GM19099 (cell line): Measurements from ENCODE around the gene RYR3.

Source experiments
- POLR2A ChIP-seq: IDR thresholded peaks from 3 replicates; pipeline ENCODE4 v1.6.1; 2011; ENCODE audit warnings: low read depth; ENCODE audit not compliant: insufficient read length; ENCODE audit errors: extremely low read depth

Gene RYR3

DNA sequence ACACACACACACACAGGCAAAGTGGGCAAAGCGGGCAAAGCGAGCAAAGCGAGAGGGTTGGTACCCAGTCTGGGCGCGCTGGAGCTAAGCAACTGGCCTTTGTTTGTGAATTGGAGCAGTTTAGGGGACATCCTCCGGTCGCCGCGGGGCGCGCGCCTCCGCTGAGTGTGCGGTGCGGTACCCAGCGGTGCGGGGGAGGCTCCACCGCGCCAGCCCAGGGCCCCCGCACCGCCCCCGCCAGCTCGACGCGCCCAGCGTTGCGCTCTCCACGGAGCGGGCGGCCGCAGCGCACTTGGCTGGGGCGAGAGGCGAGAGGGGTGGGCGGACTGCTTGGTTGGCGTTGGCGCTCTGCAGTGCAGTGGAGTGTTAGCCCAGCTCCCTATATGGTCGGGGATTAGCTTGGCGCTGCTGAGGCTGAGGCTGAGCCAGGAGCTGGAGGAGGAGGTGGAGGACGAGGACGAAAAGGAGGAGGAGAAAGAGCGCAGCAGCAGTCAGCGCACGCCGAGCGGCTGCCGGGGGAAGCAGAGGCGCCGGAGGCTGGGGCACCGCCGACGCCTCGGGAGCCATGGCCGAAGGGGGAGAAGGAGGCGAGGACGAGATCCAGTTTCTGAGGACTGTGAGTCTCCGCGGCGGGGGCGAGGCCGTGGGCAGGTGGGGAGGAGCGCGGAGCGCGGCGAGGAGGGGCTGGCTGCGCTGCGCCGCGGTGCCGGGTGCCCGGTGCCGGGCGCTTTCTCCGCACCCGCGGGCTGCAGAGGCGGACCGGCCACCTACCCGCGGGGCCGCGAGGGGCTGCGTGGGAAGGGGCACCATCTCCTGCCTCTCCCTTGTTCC lies at the start of gene RYR3:
RYR3 (plus strand) TSS at position 487 of the 831 bp plus-strand sequence; CDS start at position 566, 79 bp downstream.
- no peak for TF ChIP-seq POLR2A

DNA sequence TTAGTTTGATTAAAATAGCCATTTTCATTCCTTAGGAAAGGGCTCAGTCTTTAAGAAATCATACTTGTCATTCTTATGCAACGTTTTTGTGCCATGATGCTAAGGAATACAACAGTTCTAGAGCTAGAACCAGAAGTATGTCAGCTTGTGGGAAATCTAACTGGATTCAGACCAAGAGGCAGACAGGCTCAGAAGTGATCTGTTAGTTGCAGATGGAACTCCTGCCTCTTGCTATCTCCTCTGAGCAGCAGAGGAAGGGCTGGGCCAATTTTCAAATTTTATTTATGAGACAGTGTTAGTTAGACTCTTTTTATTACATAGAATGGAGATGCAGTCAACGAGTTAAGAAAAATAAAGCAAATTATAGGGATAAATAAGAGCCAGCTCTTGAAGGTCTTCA lies 48.5 kb upstream of the RYR3 start:
- TF ChIP-seq POLR2A = no peak

DNA sequence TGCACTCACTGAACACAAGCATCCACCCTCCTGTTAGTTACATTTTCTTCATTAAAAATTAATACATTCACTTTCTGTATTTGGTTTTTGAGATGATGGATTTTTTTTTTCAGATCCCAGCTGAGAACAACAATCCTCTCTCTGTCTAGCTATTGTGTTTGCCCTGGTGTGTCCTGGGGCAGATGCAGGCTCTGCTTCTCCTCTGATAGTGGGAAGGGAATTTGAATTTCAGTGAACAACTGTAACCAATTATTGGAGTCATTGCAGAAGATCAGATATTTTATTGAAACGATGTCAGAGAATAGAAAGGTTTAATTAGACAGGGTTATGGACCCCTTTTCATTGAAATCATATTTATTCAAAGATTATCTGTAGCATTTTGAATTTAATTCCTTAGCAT lies 33.1 kb upstream of the RYR3 start:
- no peak for TF ChIP-seq POLR2A

DNA sequence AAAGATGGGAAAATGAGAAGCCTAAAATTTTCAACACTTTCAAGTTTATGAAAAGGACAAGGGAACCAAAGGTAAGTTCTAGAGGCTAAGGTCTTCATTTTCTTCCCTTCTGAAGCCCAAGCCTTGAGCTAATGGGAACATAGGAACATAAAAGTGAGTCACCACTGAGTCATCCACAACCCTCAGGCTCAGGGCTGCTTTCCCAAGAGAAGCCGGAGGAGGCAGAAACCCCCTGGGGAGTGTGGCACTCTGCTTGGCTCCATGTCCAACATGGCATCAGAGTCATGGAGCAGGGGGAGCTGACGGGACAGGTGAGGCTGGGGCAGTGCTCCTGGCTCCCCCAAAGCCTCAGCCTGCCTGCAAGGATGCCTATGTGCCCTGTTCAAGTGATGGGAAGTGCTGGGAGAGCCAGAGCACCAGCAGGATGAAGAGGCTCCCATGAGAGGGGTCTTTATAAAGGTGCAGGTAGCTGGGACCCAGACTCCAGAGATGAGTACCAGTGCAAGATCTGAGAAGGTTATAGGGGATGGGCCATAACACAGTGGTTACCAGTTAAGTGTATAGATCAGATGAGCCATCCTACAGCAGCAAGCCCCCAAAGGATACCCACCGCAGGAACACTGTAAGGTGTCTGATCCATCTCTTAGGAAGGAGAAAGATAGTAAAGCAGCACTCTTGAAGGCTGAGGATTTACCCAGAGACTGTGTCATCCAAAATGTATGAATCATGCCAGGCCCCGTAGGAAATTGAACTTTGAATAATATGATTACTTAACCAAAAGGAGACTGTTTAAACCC lies 31.8 kb upstream of the RYR3 start:
- TF ChIP-seq POLR2A = no peak

DNA sequence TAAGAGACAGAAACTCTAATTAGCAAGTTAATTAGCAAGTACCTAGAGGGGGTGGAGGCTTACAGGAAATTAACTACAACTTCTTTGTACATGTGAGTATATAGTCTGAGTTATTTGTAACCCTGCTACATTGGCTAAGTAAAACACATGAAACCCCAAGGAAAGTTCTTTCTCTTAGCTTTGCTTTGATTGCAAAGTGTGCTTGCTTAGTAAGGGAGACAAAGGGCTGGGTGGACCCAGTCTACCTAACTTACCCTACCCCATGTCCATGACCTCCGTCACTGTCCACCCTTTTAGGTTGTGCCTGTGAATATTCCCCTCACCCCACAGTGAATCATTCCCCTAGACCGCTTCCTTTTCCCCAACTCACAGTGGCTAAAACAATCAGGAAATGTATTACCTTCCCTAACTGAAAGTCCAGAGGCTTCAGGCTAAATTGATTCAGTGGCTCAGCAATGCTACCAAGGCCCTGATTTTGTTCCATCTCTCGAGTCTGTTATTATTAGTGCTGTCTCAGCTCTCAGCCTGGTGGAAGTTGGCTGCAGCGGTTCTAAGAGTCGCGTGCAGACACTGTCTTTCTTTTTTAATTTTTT lies 31.1 kb upstream of the RYR3 start:
- TF ChIP-seq POLR2A = no peak

DNA sequence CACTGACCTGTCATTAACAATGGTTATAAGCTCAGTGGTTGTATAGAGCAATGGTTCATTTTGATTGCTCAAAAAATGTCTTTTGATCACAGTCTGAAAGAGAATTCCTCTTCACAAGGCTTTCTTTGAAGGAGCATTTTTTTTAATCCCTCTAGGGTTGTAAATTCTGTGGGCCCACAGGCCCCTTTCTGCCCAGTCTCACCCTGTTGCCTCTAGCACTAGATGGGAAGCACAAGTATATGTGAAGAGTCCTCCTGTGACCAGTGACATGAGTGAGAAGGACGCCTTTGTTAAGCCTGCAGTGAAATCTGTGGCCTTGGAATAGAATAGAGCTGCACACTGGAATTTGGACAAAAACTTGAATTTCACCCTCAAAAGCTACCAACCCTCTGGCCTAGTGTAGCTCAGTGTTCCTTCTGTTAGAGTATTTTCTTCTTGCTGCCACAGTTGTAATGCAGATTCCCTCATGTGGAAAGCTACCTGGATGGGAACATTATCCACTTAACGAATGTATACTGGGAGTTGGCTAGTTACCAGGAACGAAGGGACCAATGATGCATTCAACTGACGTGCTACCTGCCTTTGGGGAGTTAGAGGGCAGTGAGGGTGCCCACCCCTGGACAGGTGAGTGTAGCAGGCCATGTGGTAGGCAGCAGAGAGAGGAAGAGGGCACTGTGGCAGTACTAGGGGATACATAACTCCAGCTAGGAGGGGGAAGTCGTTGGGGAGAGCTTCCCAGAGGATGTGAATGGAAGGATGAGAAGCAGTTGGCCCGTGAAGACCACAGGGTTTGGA lies 28.3 kb upstream of the RYR3 start:
- TF ChIP-seq POLR2A = no peak

DNA sequence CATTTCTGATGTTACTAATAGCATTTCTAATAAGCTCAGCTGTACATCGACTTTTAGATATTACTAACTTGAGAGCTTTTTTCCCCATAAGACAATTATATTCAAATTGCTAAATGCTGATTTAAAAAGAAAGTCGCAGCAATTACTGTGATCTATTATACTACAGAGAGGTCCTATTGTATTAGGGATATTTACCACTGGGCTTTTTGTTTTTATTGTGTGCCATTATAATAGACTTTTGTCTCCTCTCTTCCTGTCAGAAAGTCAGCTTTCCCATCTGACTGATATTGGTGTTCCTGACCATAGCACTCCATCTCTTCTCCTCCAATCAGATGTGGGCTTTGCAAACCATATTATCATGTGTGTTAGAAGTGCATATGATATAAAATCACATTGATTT lies 27.2 kb upstream of the RYR3 start:
- no peak for TF ChIP-seq POLR2A

DNA sequence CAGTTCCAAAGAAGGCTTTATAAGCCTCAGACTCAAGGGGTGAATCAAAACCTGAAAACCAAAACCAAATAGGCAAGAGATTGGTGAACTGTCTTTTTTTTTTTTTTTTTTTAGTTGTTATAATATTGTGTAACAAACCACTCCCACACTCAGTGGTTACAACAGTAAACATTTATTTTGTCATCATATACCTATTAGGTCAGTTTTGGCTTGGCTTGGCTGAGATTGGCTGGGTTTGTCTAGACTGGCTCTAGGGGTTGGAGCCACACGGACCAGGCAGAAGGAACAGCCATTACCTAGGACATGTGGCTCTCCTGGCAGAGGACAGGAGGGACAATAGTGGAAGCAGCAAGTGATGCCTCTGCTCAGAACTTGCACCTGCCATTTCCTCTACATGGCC lies 26.4 kb upstream of the RYR3 start:
- no peak for TF ChIP-seq POLR2A

DNA sequence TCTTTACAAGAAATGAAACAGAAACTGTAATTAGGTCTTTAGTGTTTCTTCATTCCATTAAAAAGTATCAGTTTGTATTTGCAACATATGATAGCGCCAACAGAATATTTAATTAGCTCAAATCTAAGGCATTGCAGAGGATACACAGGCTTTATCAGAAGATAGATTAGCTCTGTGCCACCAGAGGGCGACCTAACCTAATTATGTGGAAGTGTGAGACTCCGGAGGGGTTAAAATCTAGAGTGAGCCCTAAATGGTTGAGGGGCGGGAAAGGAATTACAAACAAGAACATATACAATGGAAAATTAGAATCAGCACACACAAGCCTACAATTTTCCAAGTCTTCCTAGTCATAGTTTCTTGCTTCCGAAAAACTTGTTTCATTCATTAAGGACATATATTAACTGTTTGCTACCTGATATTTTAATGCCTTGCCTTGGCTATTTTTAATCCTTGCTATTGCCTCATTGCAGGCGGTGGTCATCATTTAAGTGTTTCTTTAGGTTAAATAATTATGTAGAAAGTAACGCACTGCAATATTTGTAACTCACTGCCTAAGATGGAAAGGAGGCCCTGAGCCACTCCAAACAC lies 18.0 kb upstream of the RYR3 start:
- TF ChIP-seq POLR2A = no peak

DNA sequence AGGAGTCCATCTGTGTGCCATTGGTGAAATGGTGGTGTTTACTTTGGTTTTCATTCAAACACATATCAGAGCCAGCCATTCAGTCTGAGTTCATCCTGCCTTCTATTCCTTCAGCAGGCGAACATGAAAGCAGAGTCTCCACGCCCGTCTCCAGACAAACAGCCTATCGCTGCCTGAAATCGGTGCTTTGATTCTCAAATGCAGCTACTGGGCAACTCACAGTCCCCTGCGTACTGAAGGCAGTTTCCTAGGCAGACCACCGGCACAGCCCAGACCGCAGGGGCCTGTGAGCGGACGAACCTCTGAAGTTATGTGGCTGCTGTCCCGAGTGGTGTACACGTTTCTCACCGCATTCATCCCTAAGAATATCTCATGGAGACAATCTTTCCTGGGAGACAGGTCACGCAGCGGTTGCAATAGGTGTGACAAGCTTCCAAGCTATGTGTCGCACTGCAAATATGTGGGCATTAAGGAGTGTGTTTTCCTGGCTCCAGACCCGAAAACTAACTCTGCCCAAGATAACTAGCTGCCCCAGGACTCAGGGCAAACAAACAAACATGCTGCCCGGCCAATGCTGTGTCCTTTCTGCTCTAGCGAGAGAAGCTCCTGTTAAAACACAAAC lies 16.9 kb upstream of the RYR3 start:
- no peak for TF ChIP-seq POLR2A

DNA sequence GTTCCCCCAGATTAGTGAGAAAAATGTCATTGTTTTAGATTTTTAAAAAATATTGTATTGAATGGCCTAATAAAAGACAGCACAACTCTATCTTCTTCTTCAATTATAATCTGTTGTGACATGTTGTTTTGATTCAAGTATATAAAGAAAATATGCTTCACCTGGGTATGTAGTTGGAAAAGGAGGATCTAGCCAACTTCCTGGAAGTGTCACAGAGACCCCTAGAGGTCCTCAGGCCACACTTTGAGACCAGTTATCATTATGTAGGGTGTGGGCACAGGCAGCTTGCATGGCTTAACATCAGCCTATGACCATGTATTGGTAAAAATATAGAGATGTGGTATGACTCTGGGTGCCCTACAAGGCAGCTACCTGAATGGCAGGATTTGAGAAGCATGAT lies 14.7 kb upstream of the RYR3 start:
- TF ChIP-seq POLR2A = no peak

DNA sequence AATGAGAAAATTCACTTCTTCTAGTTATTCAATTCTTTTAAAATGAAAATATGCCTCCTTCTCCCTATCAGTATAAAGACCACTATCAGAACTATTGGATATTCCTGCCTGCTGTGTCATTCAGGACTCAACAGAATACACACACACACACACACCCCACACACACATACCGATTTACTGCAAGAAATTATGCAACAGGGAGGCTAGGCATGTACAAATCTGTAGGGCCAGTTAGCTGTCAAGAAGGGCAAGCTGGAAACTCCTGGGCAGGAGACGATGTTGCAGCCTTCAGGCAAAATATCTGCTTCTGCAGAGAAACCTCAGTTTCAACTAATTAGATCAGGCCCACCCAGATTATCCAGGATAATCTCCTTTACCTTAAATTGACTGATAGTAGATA lies 13.9 kb upstream of the RYR3 start:
- TF ChIP-seq POLR2A = no peak

DNA sequence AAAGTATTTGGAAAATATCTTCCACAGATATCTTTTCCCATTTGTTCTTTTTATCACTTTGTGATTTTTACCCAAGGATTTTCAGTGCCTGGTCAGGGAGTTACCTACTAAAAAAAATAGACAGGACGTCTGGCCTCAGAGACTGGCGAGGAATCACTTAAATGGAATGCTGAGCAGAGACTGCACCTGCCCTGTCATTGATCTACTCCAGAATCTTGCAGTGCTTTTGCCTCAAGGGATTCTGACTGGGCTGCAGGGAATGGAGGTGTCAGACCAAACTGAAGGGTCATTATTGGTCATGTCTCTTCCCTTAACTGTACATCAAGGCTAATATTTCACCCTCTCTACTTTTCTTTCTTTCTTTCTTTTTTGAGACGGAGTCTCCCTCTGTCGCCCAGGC lies 12.1 kb upstream of the RYR3 start:
- no peak for TF ChIP-seq POLR2A

DNA sequence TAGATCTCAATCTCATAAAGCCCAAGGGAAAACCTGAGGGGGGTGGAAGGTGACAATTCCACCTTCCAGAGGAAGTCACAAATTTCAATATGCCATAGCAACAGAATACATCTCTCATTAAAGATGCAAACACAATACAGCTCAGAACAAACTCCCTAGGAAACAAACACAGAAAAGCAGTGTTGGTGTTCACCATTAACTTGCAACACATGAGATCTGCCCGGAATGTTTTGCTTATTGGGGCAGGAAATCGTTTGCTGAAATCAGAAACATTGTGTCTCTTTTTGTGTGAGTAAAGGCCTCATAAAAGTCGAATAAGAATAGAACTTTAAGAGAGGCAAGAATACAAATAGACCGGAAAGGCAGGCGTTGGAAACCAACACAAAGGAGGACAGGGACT lies 5.8 kb upstream of the RYR3 start:
- no peak for TF ChIP-seq POLR2A
